ENCODE data around the gene BNIP3.

- no peak for TF ChIP-seq CTCF (IDR thresholded peaks at IDR 0.05; ENCODE audit: insufficient read depth, low read length, poor library complexity, severe bottlenecking)
- no peak for TF ChIP-seq EZH2phosphoT487 (conservative IDR thresholded peaks at IDR 0.05; ENCODE audit: low read length)
Observed at GRCh38 chr10:131959841-131960240, 21.9 kb downstream of the BNIP3 start.
